Uterus (tissue), 2 donors: ENCODE data around the gene KLF1.

Source experiments
- POLR2A ChIP-seq, 2 donors: fragments of 450-650 bp; IDR thresholded peaks; one replicate each; pipeline ENCODE4 v1.6.1; 2016; ENCODE audit warnings: antibody characterized with exemption in 2 of 2, mild to moderate bottlenecking in 1 of 2, moderate library complexity in 1 of 2
- TF ChIP-seq, protein P1 (sequence below), 4 experiments: fragments of 200-600 bp in 2 of 4; fragments of 450-650 bp in 2 of 4; sonication (generic) in 2 of 4; IDR thresholded peaks; one replicate each; pipeline ENCODE4 v1.5.1; 2016 to 2019; ENCODE audit warnings: antibody characterized with exemption in 4 of 4, mild to moderate bottlenecking in 2 of 4, moderate library complexity in 1 of 4

DNA sequence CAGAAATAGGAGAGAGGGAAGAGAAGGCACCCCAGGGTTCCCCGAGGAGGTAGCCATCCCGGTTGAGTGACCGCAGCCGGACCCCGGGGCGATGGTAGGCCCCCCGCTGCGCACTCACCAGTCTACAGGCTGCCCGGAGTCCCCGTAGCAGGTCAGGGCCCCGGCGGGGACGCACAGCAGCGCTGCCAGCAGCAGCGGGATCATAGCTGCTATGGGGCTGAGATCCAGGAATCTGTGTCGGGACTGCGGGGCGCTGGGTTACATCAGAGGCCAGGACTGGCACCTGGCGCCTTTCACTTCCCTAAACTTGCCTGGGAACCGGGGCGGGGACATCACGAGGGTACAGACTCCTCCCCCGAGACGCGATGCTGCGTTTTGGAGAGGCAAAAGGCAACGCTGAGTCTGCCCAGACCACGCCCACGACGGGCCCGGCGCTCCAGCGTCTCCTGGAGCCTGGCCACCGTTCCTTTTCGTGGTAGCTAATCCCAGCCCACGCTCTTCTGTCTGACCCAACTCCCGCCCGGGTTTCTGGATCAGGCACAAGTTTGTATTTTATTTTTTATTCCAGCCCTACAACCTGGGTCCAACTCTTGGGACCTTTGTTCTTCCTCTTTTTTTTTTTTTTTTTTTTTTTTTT lies 5.7 kb downstream of the KLF1 start, which contains the start of gene DNASE2:
- TF ChIP-seq, protein P1, sequence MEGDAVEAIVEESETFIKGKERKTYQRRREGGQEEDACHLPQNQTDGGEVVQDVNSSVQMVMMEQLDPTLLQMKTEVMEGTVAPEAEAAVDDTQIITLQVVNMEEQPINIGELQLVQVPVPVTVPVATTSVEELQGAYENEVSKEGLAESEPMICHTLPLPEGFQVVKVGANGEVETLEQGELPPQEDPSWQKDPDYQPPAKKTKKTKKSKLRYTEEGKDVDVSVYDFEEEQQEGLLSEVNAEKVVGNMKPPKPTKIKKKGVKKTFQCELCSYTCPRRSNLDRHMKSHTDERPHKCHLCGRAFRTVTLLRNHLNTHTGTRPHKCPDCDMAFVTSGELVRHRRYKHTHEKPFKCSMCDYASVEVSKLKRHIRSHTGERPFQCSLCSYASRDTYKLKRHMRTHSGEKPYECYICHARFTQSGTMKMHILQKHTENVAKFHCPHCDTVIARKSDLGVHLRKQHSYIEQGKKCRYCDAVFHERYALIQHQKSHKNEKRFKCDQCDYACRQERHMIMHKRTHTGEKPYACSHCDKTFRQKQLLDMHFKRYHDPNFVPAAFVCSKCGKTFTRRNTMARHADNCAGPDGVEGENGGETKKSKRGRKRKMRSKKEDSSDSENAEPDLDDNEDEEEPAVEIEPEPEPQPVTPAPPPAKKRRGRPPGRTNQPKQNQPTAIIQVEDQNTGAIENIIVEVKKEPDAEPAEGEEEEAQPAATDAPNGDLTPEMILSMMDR (IDR thresholded peaks at IDR 0.05), result peak in 1 of 4 experiments; percentile 4
- TF ChIP-seq POLR2A (IDR thresholded peaks at IDR 0.05), result peak; percentile 65 to 82
